NCI-H460 (cell line): ENCODE measurements around the gene TMOD2. TPM values are rescaled to one million over a fixed set of nuclear protein-coding genes. Genes with fewer than 3 reads are reported as not detected.

Experiments used
- DNase-seq: peaks from one replicate; pipeline ENCODE4 v3.0.0-alpha.2; 2016; ENCODE audit warnings: low read depth; ENCODE audit errors: extremely low read depth
- total RNA-seq: library from RNA; depleted of rRNA; stranded (reverse); fragments of >200 nt; shearing (Covaris generic); gene quantifications from 2 replicates; pipeline ENCODE4 v1.2.3, GENCODE V29; 2014

The TMOD2 gene
- total RNA-seq, 1 experiment from 2014 or later, result 0.72 TPM

GRCh38 chr15:51809457-51809856, 58.1 kb downstream of the TMOD2 start:
- DNase-seq, result no peak

- no peak for DNase-seq
Measured at GRCh38 chr15:51812598-51812997, 61.2 kb downstream of the TMOD2 start.

GRCh38 chr15:51814606-51815005, 63.2 kb downstream of the TMOD2 start:
- no peak for DNase-seq

- no peak for DNase-seq
Measured at GRCh38 chr15:51816611-51817010, 65.2 kb downstream of the TMOD2 start.

- no peak for DNase-seq
Measured at GRCh38 chr15:51818150-51818549, 66.8 kb downstream of the TMOD2 start.

- no peak for DNase-seq
Measured at GRCh38 chr15:51825698-51826097, 74.3 kb downstream of the TMOD2 start.

- no peak for DNase-seq
Measured at GRCh38 chr15:51828621-51829375, 77.4 kb downstream of the TMOD2 start.

GRCh38 chr15:51829376-51830275, 78.2 kb downstream of the TMOD2 start, which contains the start of gene TMOD3:
Gene TMOD3, plus strand, starts transcription at chr15:51829653. Its CDS starts 33,232 bp downstream, at chr15:51862885.
- DNase-seq, result peak; percentile 83

GRCh38 chr15:51830276-51830806, 78.9 kb downstream of the TMOD2 start:
- no peak for DNase-seq

- DNase-seq, result no peak
Measured at GRCh38 chr15:51833772-51834171, 82.4 kb downstream of the TMOD2 start.

GRCh38 chr15:51837792-51838251, 86.4 kb downstream of the TMOD2 start:
- DNase-seq, result no peak

GRCh38 chr15:51838270-51838669, 86.9 kb downstream of the TMOD2 start:
- DNase-seq, result no peak

- DNase-seq, result no peak
Measured at GRCh38 chr15:51840692-51841091, 89.3 kb downstream of the TMOD2 start.

GRCh38 chr15:51841406-51842040, 90.1 kb downstream of the TMOD2 start:
- no peak for DNase-seq

- no peak for DNase-seq
Measured at GRCh38 chr15:51842265-51842664, 90.9 kb downstream of the TMOD2 start.

- DNase-seq, result no peak
Measured at GRCh38 chr15:51842852-51843737, 91.7 kb downstream of the TMOD2 start.

- no peak for DNase-seq
Measured at GRCh38 chr15:51844747-51845426, 93.5 kb downstream of the TMOD2 start.

- no peak for DNase-seq
Measured at GRCh38 chr15:51846066-51846462, 94.7 kb downstream of the TMOD2 start.
